Stimulated activated memory B cell treated with anti-CD40 and anti-IgM and Interleukin-4, amounts not matched to agents 10 μg/mL and 1 μg/mL and 100 μg/mL, for 72 hours (primary cell): ENCODE data around the gene VOPP1.
"Not testable (repeated sequence)": the region's sequence is repeated elsewhere in the genome, so short reads cannot be mapped to it uniquely, and the experiment has no call there.

ENCODE experiments used
- ATAC-seq: fragments of 150-1000 bp; cut with Tn5 transposase; 2 replicates; pipeline ENCODE4 v1.10.0; 2021
- H3K27ac Mint-ChIP-seq: one replicate; pipeline ENCODE4 v1.8.0; 2022; ENCODE audit warnings: mild to moderate bottlenecking, mixed read lengths
- H3K27me3 Mint-ChIP-seq: one replicate; pipeline ENCODE4 v1.8.0; 2022; ENCODE audit warnings: mixed read lengths
- H3K36me3 Mint-ChIP-seq: one replicate; pipeline ENCODE4 v1.8.0; 2022; ENCODE audit warnings: mixed read lengths
- H3K4me1 Mint-ChIP-seq: one replicate; pipeline ENCODE4 v1.8.0; 2022; ENCODE audit warnings: mixed read lengths
- H3K4me3 Mint-ChIP-seq: one replicate; pipeline ENCODE4 v1.8.0; 2022; ENCODE audit warnings: mild to moderate bottlenecking, moderate library complexity, mixed read lengths
- H3K9me3 Mint-ChIP-seq: one replicate; pipeline ENCODE4 v1.8.0; 2022; ENCODE audit warnings: mixed read lengths

VOPP1 gene

GRCh38 chr7:55474944-55475854 is 97.1 kb downstream of the VOPP1 start:
- H3K27ac Mint-ChIP-seq, result peak overlapping the region; percentile 36
- no peak for ATAC-seq
- peaks cover 66% of the 10 kb centered on the region for H3K4me1 Mint-ChIP-seq
- no peaks in the 10 kb centered on the region for H3K27me3 Mint-ChIP-seq
- H3K9me3 Mint-ChIP-seq, result no peaks in the 10 kb centered on the region
- H3K4me3 Mint-ChIP-seq, result peak overlapping the region; percentile 3
- peaks cover 66% of the 10 kb centered on the region for H3K36me3 Mint-ChIP-seq

GRCh38 chr7:55473932-55474331 is 98.4 kb downstream of the VOPP1 start:
- H3K27me3 Mint-ChIP-seq, result no peaks in the 10 kb centered on the region
- H3K27ac Mint-ChIP-seq, result peak overlapping the region; percentile 36
- H3K36me3 Mint-ChIP-seq, result peaks cover 69% of the 10 kb centered on the region
- H3K4me1 Mint-ChIP-seq, result peaks cover 67% of the 10 kb centered on the region
- H3K9me3 Mint-ChIP-seq, result no peaks in the 10 kb centered on the region
- ATAC-seq, result no peak
- no peak overlapping the region for H3K4me3 Mint-ChIP-seq

- Mint-ChIP-seq H3K4me3 (no peak overlapping the region), H3K27ac (no peak overlapping the region), H3K36me3 (peaks cover 69% of the 10 kb centered on the region), H3K27me3 (no peaks in the 10 kb centered on the region), H3K4me1 (peaks cover 59% of the 10 kb centered on the region), H3K9me3 (no peaks in the 10 kb centered on the region)
- no peak for ATAC-seq
Measured at GRCh38 chr7:55472928-55473725, 99.2 kb downstream of the VOPP1 start.

GRCh38 chr7:55472406-55472805 is 99.9 kb downstream of the VOPP1 start:
- not testable (repeated sequence) for H3K4me3 Mint-ChIP-seq, H3K27me3 Mint-ChIP-seq, H3K9me3 Mint-ChIP-seq, ATAC-seq
- H3K27ac Mint-ChIP-seq, result peak overlapping the region; percentile 55
- peaks cover 69% of the 10 kb centered on the region for H3K36me3 Mint-ChIP-seq
- H3K4me1 Mint-ChIP-seq, result peaks cover 52% of the 10 kb centered on the region

GRCh38 chr7:55471594-55471993 is 100.7 kb downstream of the VOPP1 start:
- not testable (repeated sequence) for ATAC-seq, H3K4me3 Mint-ChIP-seq, H3K9me3 Mint-ChIP-seq, H3K27me3 Mint-ChIP-seq
- Mint-ChIP-seq H3K36me3 (peaks cover 68% of the 10 kb centered on the region), H3K27ac (peak overlapping the region; percentile 55), H3K4me1 (peaks cover 44% of the 10 kb centered on the region)

- Mint-ChIP-seq H3K4me1 (peaks cover 35% of the 10 kb centered on the region), H3K4me3 (no peak overlapping the region), H3K27ac (peak overlapping the region; percentile 71), H3K27me3 (no peaks in the 10 kb centered on the region), H3K36me3 (peaks cover 72% of the 10 kb centered on the region), H3K9me3 (no peaks in the 10 kb centered on the region)
- no peak for ATAC-seq
Measured at GRCh38 chr7:55470261-55470660, 102.0 kb downstream of the VOPP1 start.

- ATAC-seq, result no peak
- Mint-ChIP-seq H3K27me3 (no peaks in the 10 kb centered on the region), H3K4me1 (peaks cover 29% of the 10 kb centered on the region), H3K36me3 (peaks cover 72% of the 10 kb centered on the region), H3K9me3 (peaks cover under 1% of the 10 kb centered on the region), H3K27ac (peak overlapping the region; percentile 71), H3K4me3 (no peak overlapping the region)
Measured at GRCh38 chr7:55469721-55470120, 102.6 kb downstream of the VOPP1 start.

- Mint-ChIP-seq H3K36me3 (peaks cover 72% of the 10 kb centered on the region), H3K4me1 (peaks cover 25% of the 10 kb centered on the region), H3K27ac (no peak overlapping the region), H3K9me3 (peaks cover 4% of the 10 kb centered on the region), H3K27me3 (no peaks in the 10 kb centered on the region), H3K4me3 (no peak overlapping the region)
- peak; percentile 36 for ATAC-seq
Measured at GRCh38 chr7:55469271-55469681, 103.0 kb downstream of the VOPP1 start.

- H3K4me1 Mint-ChIP-seq, result peaks cover 20% of the 10 kb centered on the region
- no peak overlapping the region for H3K4me3 Mint-ChIP-seq
- peaks cover 72% of the 10 kb centered on the region for H3K36me3 Mint-ChIP-seq
Measured at GRCh38 chr7:55468495-55468894, 103.8 kb downstream of the VOPP1 start.

GRCh38 chr7:55467047-55467593 is 105.2 kb downstream of the VOPP1 start:
- Mint-ChIP-seq H3K27ac (no peak overlapping the region), H3K4me1 (peaks cover 17% of the 10 kb centered on the region)

More at GRCh38 chr7:55468495-55468894, 103.8 kb downstream of the VOPP1 start:
- Mint-ChIP-seq H3K9me3 (peaks cover 8% of the 10 kb centered on the region), H3K27me3 (no peaks in the 10 kb centered on the region), H3K27ac (no peak overlapping the region)
- ATAC-seq, result no peak

GRCh38 chr7:55465691-55466090 is 106.6 kb downstream of the VOPP1 start:
- peaks cover 12% of the 10 kb centered on the region for H3K4me1 Mint-ChIP-seq
- H3K27ac Mint-ChIP-seq, result no peak overlapping the region
- ATAC-seq, result no peak

More at GRCh38 chr7:55467047-55467593, 105.2 kb downstream of the VOPP1 start:
- H3K9me3 Mint-ChIP-seq, result peaks cover 15% of the 10 kb centered on the region
- H3K27me3 Mint-ChIP-seq, result no peaks in the 10 kb centered on the region
- no peak overlapping the region for H3K4me3 Mint-ChIP-seq
- ATAC-seq, result no peak
- H3K36me3 Mint-ChIP-seq, result peaks cover 80% of the 10 kb centered on the region

GRCh38 chr7:55464422-55464821 is 107.9 kb downstream of the VOPP1 start:
- no peak for ATAC-seq
- Mint-ChIP-seq H3K36me3 (peaks cover 87% of the 10 kb centered on the region), H3K27ac (peak overlapping the region; percentile 7), H3K4me1 (peaks cover 11% of the 10 kb centered on the region), H3K4me3 (no peak overlapping the region), H3K27me3 (no peaks in the 10 kb centered on the region), H3K9me3 (peaks cover 25% of the 10 kb centered on the region)

More at GRCh38 chr7:55465691-55466090, 106.6 kb downstream of the VOPP1 start:
- Mint-ChIP-seq H3K9me3 (peaks cover 21% of the 10 kb centered on the region), H3K36me3 (peaks cover 84% of the 10 kb centered on the region), H3K4me3 (no peak overlapping the region), H3K27me3 (no peaks in the 10 kb centered on the region)

GRCh38 chr7:55463686-55464262 is 108.5 kb downstream of the VOPP1 start:
- H3K4me1 Mint-ChIP-seq, result peaks cover 17% of the 10 kb centered on the region

GRCh38 chr7:55458351-55458750 is 114.0 kb downstream of the VOPP1 start:
- H3K27me3 Mint-ChIP-seq, result no peaks in the 10 kb centered on the region
- H3K9me3 Mint-ChIP-seq, result peaks cover 31% of the 10 kb centered on the region
- H3K36me3 Mint-ChIP-seq, result peaks cover 90% of the 10 kb centered on the region
- H3K4me3 Mint-ChIP-seq, result no peak overlapping the region
- peaks cover 52% of the 10 kb centered on the region for H3K4me1 Mint-ChIP-seq
- ATAC-seq, result no peak
- H3K27ac Mint-ChIP-seq, result peak overlapping the region; percentile 59

More at GRCh38 chr7:55463686-55464262, 108.5 kb downstream of the VOPP1 start:
- ATAC-seq, result no peak
- H3K36me3 Mint-ChIP-seq, result peaks cover 93% of the 10 kb centered on the region
- no peak overlapping the region for H3K4me3 Mint-ChIP-seq
- H3K27me3 Mint-ChIP-seq, result no peaks in the 10 kb centered on the region
- peak overlapping the region; percentile 7 for H3K27ac Mint-ChIP-seq
- peaks cover 29% of the 10 kb centered on the region for H3K9me3 Mint-ChIP-seq

GRCh38 chr7:55457801-55458200 is 114.5 kb downstream of the VOPP1 start:
- peak overlapping the region; percentile 59 for H3K27ac Mint-ChIP-seq

More at GRCh38 chr7:55457801-55458200, 114.5 kb downstream of the VOPP1 start:
- H3K27me3 Mint-ChIP-seq, result no peaks in the 10 kb centered on the region
- peaks cover 49% of the 10 kb centered on the region for H3K4me1 Mint-ChIP-seq
- peaks cover 91% of the 10 kb centered on the region for H3K36me3 Mint-ChIP-seq
- no peak overlapping the region for H3K4me3 Mint-ChIP-seq
- peaks cover 29% of the 10 kb centered on the region for H3K9me3 Mint-ChIP-seq
- ATAC-seq, result no peak
